H1 (cell line): Measurements from ENCODE around the gene ZDHHC17. TPM values are rescaled to one million over a fixed set of nuclear protein-coding genes. Genes with fewer than 3 reads are reported as not detected.

Experiments
- CTCF ChIA-PET: fragments of 300-600 bp; sonication (Branson Sonifier 250); formaldehyde crosslinking; loops from one replicate; lab custom pipeline; 2021; ENCODE audit not compliant: partially characterized antibody; lab: Charles Lee
- POLR2A ChIA-PET: fragments of 300-600 bp; sonication (Branson Sonifier 250); formaldehyde crosslinking; loops from one replicate; lab custom pipeline; 2021; ENCODE audit warnings: inconsistent platforms; ENCODE audit not compliant: partially characterized antibody; lab: Charles Lee
- DNase-seq, 2 experiments: peaks; one replicate each; pipeline versions ENCODE4 v3.0.0 to v3.0.0-alpha.2; 2010 to 2022; ENCODE audit warnings: low spot score in 2 of 2, low read depth in 1 of 2, mixed read lengths in 1 of 2
- FAIRE-seq: peaks from 2 replicates; lab custom pipeline; 2011; peaks lifted over from hg19 to GRCh38; lab: Jason Lieb, UNC
- H2AFZ ChIP-seq: 2 replicates; pipeline ENCODE4 v1.8.1; 2012; ENCODE audit warnings: low read length, inconsistent platforms
- H2AK5ac ChIP-seq: 2 replicates; pipeline ENCODE4 v1.6.1; 2013; ENCODE audit warnings: low read depth, low read length
- H2BK120ac ChIP-seq: replicated peaks from 2 replicates; pipeline ENCODE3; 2013; ENCODE audit warnings: low read depth, low read length, inconsistent platforms
- H2BK12ac ChIP-seq: 2 replicates; pipeline ENCODE4 v1.6.1; 2013; ENCODE audit warnings: low read depth, low read length
- H2BK15ac ChIP-seq: 2 replicates; pipeline ENCODE4 v1.6.1; 2013; ENCODE audit warnings: low read length
- H2BK20ac ChIP-seq: 2 replicates; pipeline ENCODE4 v1.6.1; 2013; ENCODE audit warnings: low read length
- H2BK5ac ChIP-seq: 2 replicates; pipeline ENCODE4 v1.6.1; 2013; ENCODE audit warnings: low read depth, low read length
- H3K14ac ChIP-seq: 2 replicates; pipeline ENCODE4 v1.6.1; 2013; ENCODE audit warnings: inconsistent platforms; ENCODE audit not compliant: insufficient read length
- H3K18ac ChIP-seq: 2 replicates; pipeline ENCODE4 v1.6.1; 2013; ENCODE audit warnings: low read length; ENCODE audit errors: extremely low read depth
- H3K23ac ChIP-seq: 2 replicates; pipeline ENCODE4 v1.6.1; 2013; ENCODE audit warnings: inconsistent platforms; ENCODE audit not compliant: insufficient read length
- H3K23me2 ChIP-seq: 2 replicates; pipeline ENCODE4 v1.6.1; 2013; ENCODE audit warnings: low read depth, low read length
- H3K27ac ChIP-seq: 2 replicates; pipeline ENCODE4 v1.6.1; 2011; ENCODE audit warnings: low read depth, low read length, inconsistent platforms
- H3K27me3 ChIP-seq, 4 experiments: replicated peaks in 1 of 4; 1 replicate in 1 of 4; 2 replicates in 3 of 4; pipeline versions ENCODE4 v1.6.1 to v1.8.1; 2011 to 2013; ENCODE audit warnings: low read length in 3 of 4, mild to moderate bottlenecking in 3 of 4, inconsistent platforms in 2 of 4, mixed read lengths in 2 of 4, moderate library complexity in 1 of 4; ENCODE audit not compliant: control insufficient read depth in 3 of 4, insufficient read depth in 3 of 4; ENCODE audit errors: extremely low read depth in 1 of 4
- H3K36me3 ChIP-seq, 4 experiments: 2 replicates each; pipeline versions ENCODE4 v1.6.1 to v1.8.1; 2011 to 2013; ENCODE audit warnings: mild to moderate bottlenecking in 4 of 4, low read length in 3 of 4, moderate library complexity in 2 of 4, control low read depth in 1 of 4, inconsistent platforms in 1 of 4; ENCODE audit not compliant: insufficient read depth in 4 of 4, control insufficient read depth in 2 of 4
- H3K4ac ChIP-seq: replicated peaks from 2 replicates; pipeline ENCODE3; 2013; ENCODE audit warnings: low read length, low read depth, mixed read lengths, inconsistent platforms; ENCODE audit not compliant: insufficient read length
- H3K4me1 ChIP-seq, 4 experiments: replicated peaks in 1 of 4; 1 replicate in 1 of 4; 2 replicates in 3 of 4; pipeline versions ENCODE4 v1.6.1 to v1.8.1; 2011 to 2013; ENCODE audit warnings: low read length in 3 of 4, inconsistent platforms in 2 of 4, mixed read lengths in 1 of 4; ENCODE audit not compliant: insufficient read depth in 4 of 4, control insufficient read depth in 3 of 4
- H3K4me2 ChIP-seq, 2 experiments: 2 replicates each; pipeline versions ENCODE4 v1.6.1 to v1.8.1; 2011 to 2013; ENCODE audit warnings: low read depth in 2 of 2, low read length in 2 of 2, control low read depth in 1 of 2, inconsistent platforms in 1 of 2, mild to moderate bottlenecking in 1 of 2; ENCODE audit not compliant: insufficient read depth in 1 of 2
- H3K4me3 ChIP-seq, 4 experiments: fragments of 200-600, 300-600 bp in 1 of 4; sonication (generic), shearing (Covaris generic), sonication (Bioruptor Twin) in 1 of 4; 2 replicates each; pipeline versions ENCODE4 v1.5.1 to v1.8.1; 2011 to 2016; ENCODE audit warnings: low read length in 4 of 4, low read depth in 3 of 4, control low read depth in 2 of 4, inconsistent platforms in 2 of 4, mild to moderate bottlenecking in 2 of 4, mixed read lengths in 1 of 4, moderate library complexity in 1 of 4; ENCODE audit not compliant: insufficient read depth in 2 of 4; ENCODE audit errors: extremely low read depth in 1 of 4
- H3K56ac ChIP-seq: replicated peaks from 2 replicates; pipeline ENCODE3; 2013; ENCODE audit warnings: low read depth, mild to moderate bottlenecking, mixed read lengths, low read length, inconsistent platforms; ENCODE audit not compliant: insufficient read length
- H3K79me1 ChIP-seq: 2 replicates; pipeline ENCODE4 v1.6.1; 2013; ENCODE audit warnings: low read depth, low read length, control low read depth
- H3K79me2 ChIP-seq, 2 experiments: 2 replicates each; pipeline versions ENCODE4 v1.6.1 to v1.8.1; 2012 to 2013; ENCODE audit warnings: low read length in 2 of 2, mild to moderate bottlenecking in 2 of 2, inconsistent platforms in 1 of 2; ENCODE audit not compliant: insufficient read depth in 2 of 2, control insufficient read depth in 1 of 2
- H3K9ac ChIP-seq, 4 experiments: replicated peaks in 1 of 4; 1 replicate in 1 of 4; 2 replicates in 3 of 4; pipeline versions ENCODE4 v1.6.1 to v1.8.1; 2011 to 2013; ENCODE audit warnings: low read depth in 3 of 4, low read length in 3 of 4, control low read depth in 2 of 4, mild to moderate bottlenecking in 2 of 4, moderate library complexity in 2 of 4, inconsistent platforms in 1 of 4; ENCODE audit errors: extremely low read depth in 1 of 4
- H3K9me3 ChIP-seq, 2 experiments: 2 replicates each; pipeline versions ENCODE4 v1.6.1 to v1.8.1; 2012 to 2013; ENCODE audit warnings: mild to moderate bottlenecking in 2 of 2, moderate library complexity in 2 of 2, control low read depth in 1 of 2, inconsistent platforms in 1 of 2, low read depth in 1 of 2, low read length in 1 of 2, mixed read lengths in 1 of 2; ENCODE audit not compliant: insufficient read depth in 2 of 2
- H4K20me1 ChIP-seq, 2 experiments: replicated peaks in 1 of 2; 2 replicates each; pipeline versions ENCODE3 to v1.8.1; 2011 to 2013; ENCODE audit warnings: inconsistent platforms in 2 of 2, low read length in 2 of 2, mild to moderate bottlenecking in 1 of 2; ENCODE audit not compliant: insufficient read depth in 2 of 2, control insufficient read depth in 1 of 2
- H4K5ac ChIP-seq: 2 replicates; pipeline ENCODE4 v1.6.1; 2013; ENCODE audit warnings: low read length, low read depth, mixed read lengths, inconsistent platforms; ENCODE audit not compliant: insufficient read length
- H4K8ac ChIP-seq: 2 replicates; pipeline ENCODE4 v1.8.0; 2013; ENCODE audit warnings: mild to moderate bottlenecking, moderate library complexity, low read length, inconsistent platforms; ENCODE audit not compliant: insufficient read depth; ENCODE audit errors: extremely low read depth
- H4K91ac ChIP-seq: replicated peaks from 2 replicates; pipeline ENCODE3; 2013; ENCODE audit warnings: low read length, mixed read lengths, inconsistent platforms; ENCODE audit not compliant: insufficient read length
- BCL11A ChIP-seq, 2 experiments: IDR thresholded peaks; one replicate each; pipeline ENCODE4 v1.6.1; 2011; ENCODE audit warnings: low read depth in 2 of 2, low read length in 2 of 2, mild to moderate bottlenecking in 2 of 2
- CHD2 ChIP-seq: IDR thresholded peaks from 2 replicates; pipeline ENCODE4 v1.6.1; 2012; ENCODE audit warnings: low read length, improper control_type of control experiment
- CREB1 ChIP-seq: IDR thresholded peaks from 2 replicates; pipeline ENCODE4 v1.6.1; 2012; ENCODE audit warnings: inconsistent platforms
- E2F6 ChIP-seq: IDR thresholded peaks from 2 replicates; pipeline ENCODE4 v1.6.1; 2012; ENCODE audit warnings: inconsistent platforms
- EGR1 ChIP-seq: IDR thresholded peaks from 2 replicates; pipeline ENCODE4 v1.6.1; 2011; ENCODE audit warnings: low read depth, low read length, borderline replicate concordance
- EP300 ChIP-seq, 2 experiments: IDR thresholded peaks; 1 replicate in 1 of 2; 2 replicates in 1 of 2; pipeline ENCODE4 v1.6.1; 2011 to 2012; ENCODE audit warnings: low read depth in 2 of 2, low read length in 2 of 2, mild to moderate bottlenecking in 2 of 2, borderline replicate concordance in 1 of 2, inconsistent platforms in 1 of 2, moderate library complexity in 1 of 2
- KDM4A ChIP-seq: IDR thresholded peaks from one replicate; pipeline ENCODE4 v1.7.1; 2012; ENCODE audit warnings: low read depth, mild to moderate bottlenecking, moderate library complexity, low read length, inconsistent platforms; ENCODE audit not compliant: severe bottlenecking
- MAFK ChIP-seq: IDR thresholded peaks from 2 replicates; pipeline ENCODE4 v1.6.1; 2012; ENCODE audit warnings: low read depth, mild to moderate bottlenecking, improper control_type of control experiment, low read length
- MAX ChIP-seq: IDR thresholded peaks from 2 replicates; pipeline ENCODE4 v1.6.1; 2012; ENCODE audit warnings: inconsistent platforms
- PHF8 ChIP-seq: fragments of 200-600 bp; sonication (generic); conservative IDR thresholded peaks from 2 replicates; pipeline ENCODE4 v1.7.1; 2012; ENCODE audit warnings: low read depth, mild to moderate bottlenecking, inconsistent platforms, low read length, moderate library complexity
- SP2 ChIP-seq: IDR thresholded peaks from 2 replicates; pipeline ENCODE4 v1.6.1; 2012; ENCODE audit warnings: mild to moderate bottlenecking, low read length, inconsistent platforms
- WGBS, 2 experiments: shearing (Covaris generic) in 1 of 2; methylation state at CpG; one replicate each; pipeline versions ENCODE4 v1.1.6 to v1.1.7; 2013 to 2015; ENCODE audit warnings: low lambda C conversion rate in 2 of 2, mixed read lengths in 2 of 2, inconsistent platforms in 1 of 2, low coverage in 1 of 2, missing lambda C conversion rate in 1 of 2; ENCODE audit not compliant: insufficient replicate concordance in 2 of 2, insufficient coverage in 1 of 2, insufficient read length in 1 of 2; ENCODE audit errors: extremely low coverage in 1 of 2, missing lambda C conversion rate in 1 of 2; 5-methylcytosine and 5-hydroxymethylcytosine counted together
- polyA plus RNA-seq, 7 experiments: library from polyadenylated mRNA; depleted of rRNA in 3 of 7; stranded (reverse) in 5 of 7; unstranded in 2 of 7; fragments of >200 nt in 5 of 7; fragments of 200-250 nt in 2 of 7; gene quantifications; 1 replicate in 5 of 7; 2 replicates in 1 of 7; 4 replicates in 1 of 7; pipeline versions ENCODE4 v1.2.1 to v1.2.3, GENCODE V29; 2011 to 2013; ENCODE audit warnings: missing spikeins in 2 of 7, mixed read lengths in 2 of 7
- total RNA-seq: library from RNA; stranded (reverse); fragmentation: NEBNext Ultra II Directional; extraction: Animal tissue kit (Norgen Biotek cat#: 25700); gene quantifications from 2 replicates; pipeline ENCODE4 v1.2.1, GENCODE V29; 2021

ZDHHC17 gene
- total and polyA plus RNA-seq, 2 of the 8 experiments (the other 6 are each of a cell fraction or from before 2014, with no cell fraction given) = 27.6 to 28.9 TPM

DNA sequence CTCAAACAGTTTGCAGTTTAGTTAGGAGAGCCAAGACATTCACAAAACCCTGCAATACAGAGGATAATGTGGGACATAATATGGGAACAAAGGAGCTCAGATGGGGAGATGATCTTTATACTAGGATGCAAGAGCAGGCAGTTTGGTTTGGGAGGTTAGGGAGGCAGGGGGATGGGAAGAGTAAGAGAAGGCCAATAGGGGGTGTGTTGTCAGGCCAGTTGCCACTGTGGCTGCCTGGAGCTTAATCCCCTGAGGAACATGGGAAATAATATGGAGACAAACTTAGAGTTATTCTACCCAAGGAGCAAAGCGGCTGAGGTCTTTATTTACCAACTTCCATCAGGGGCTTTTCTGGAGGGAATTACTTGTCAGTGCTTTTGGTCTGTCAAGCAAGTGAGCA lies 124.9 kb downstream of the ZDHHC17 start:
- H2BK120ac ChIP-seq = no peak overlapping the region
- FAIRE-seq = no peak
- peaks cover 0 to 4% (median under 1%) of the 10 kb centered on the region in 4 experiments; a peak in 1 of 7 replicates for H3K4me1 ChIP-seq
- no peak overlapping the region for H3K4me2 ChIP-seq
- no peaks in the 10 kb centered on the region for H3K79me1 ChIP-seq
- no peak overlapping the region for H3K56ac ChIP-seq
- no peak overlapping the region for H2BK20ac ChIP-seq
- no peak overlapping the region for H3K4ac ChIP-seq
- no peak overlapping the region for H2BK5ac ChIP-seq
- H3K9ac ChIP-seq = no peak overlapping the region
- H4K8ac ChIP-seq = no peak overlapping the region
- H2BK15ac ChIP-seq = no peak overlapping the region
- no peaks in the 10 kb centered on the region for H3K79me2 ChIP-seq
- no peak overlapping the region for H3K14ac ChIP-seq
- H4K20me1 ChIP-seq = no peaks in the 10 kb centered on the region
- CTCF ChIA-PET = interaction anchor here (0.6 to 1.1 kb wide), 3 partner anchors 41 to 44 kb away, joined by 3 to 4 read pairs (median 3); no protein-coding TSS in a partner anchor
- H2BK12ac ChIP-seq = no peak overlapping the region
- no peak overlapping the region for H3K23ac ChIP-seq
- 84% methylated on average over 1 of the region's 1 CpG; no CpG with 5 or more reads in 1 of the 2 experiments for WGBS, 2 experiments
- no peak for DNase-seq
- TF ChIP-seq PHF8 = no peak
- TF ChIP-seq EGR1 = no peak
- no peak for TF ChIP-seq E2F6
- TF ChIP-seq BCL11A (IDR thresholded peaks at IDR 0.05; ENCODE audit: low read depth in 2 of 2, low read length in 2 of 2) = no peak
- no peak for TF ChIP-seq MAX
- no peak for TF ChIP-seq SP2
- no peak for TF ChIP-seq KDM4A
- no peak for TF ChIP-seq EP300 (IDR thresholded peaks at IDR 0.05; ENCODE audit: borderline replicate concordance in 1 of 2, low read depth in 2 of 2, low read length in 2 of 2)
- TF ChIP-seq MAFK = no peak
- no peak for TF ChIP-seq CHD2
- no peak for TF ChIP-seq CREB1
- TF ChIP-seq, all 59 proteins: peak for 0
- Histone ChIP-seq H3K18ac (no peak overlapping the region), H2AK5ac (no peak overlapping the region), H3K27ac (no peak overlapping the region), H4K91ac (no peak overlapping the region), H2AFZ (0 out of 2 replicates have a peak overlapping the region, but pooled peaks have one; percentile 65), H3K23me2 (no peaks in the 10 kb centered on the region), H3K36me3 (no peaks in the 10 kb centered on the region), H3K4me3 (no peak overlapping the region), H4K5ac (no peak overlapping the region), H3K27me3 (no peaks in the 10 kb centered on the region), H3K9me3 (no peaks in the 10 kb centered on the region)
- POLR2A ChIA-PET = interaction anchor here (2.3 kb wide), 1 partner anchor 10 kb away, joined by 5 read pairs; the partner anchor contains the start of gene CSRP2
